Type B pancreatic cell (in vitro differentiated cells): ENCODE results near the gene SCN4A. TPM values are rescaled to one million over a fixed set of nuclear protein-coding genes. Genes with fewer than 3 reads are reported as not detected.
"Not testable (repeated sequence)": the region's sequence is repeated elsewhere in the genome, so short reads cannot be mapped to it uniquely, and the experiment has no call there.

Source experiments
- DNase-seq: peaks from one replicate; pipeline ENCODE4 v3.0.0; 2021; ENCODE audit warnings: mixed read lengths; ENCODE audit not compliant: unreplicated experiment; ENCODE audit errors: extremely low spot score
- H3K27ac Mint-ChIP-seq: 2 replicates; pipeline ENCODE4 v1.8.0; 2021; ENCODE audit warnings: mild to moderate bottlenecking, mixed read lengths
- H3K27me3 Mint-ChIP-seq: 2 replicates; pipeline ENCODE4 v1.8.0; 2021; ENCODE audit warnings: mixed read lengths
- H3K36me3 Mint-ChIP-seq: 2 replicates; pipeline ENCODE4 v1.8.0; 2021; ENCODE audit warnings: mixed read lengths
- H3K4me1 Mint-ChIP-seq: one replicate; pipeline ENCODE4 v1.8.0; 2021; ENCODE audit warnings: mixed read lengths; ENCODE audit not compliant: unreplicated experiment
- H3K4me3 Mint-ChIP-seq: 2 replicates; pipeline ENCODE4 v1.8.0; 2021; ENCODE audit warnings: mild to moderate bottlenecking, mixed read lengths
- H3K9me3 Mint-ChIP-seq: 2 replicates; pipeline ENCODE4 v1.8.0; 2021; ENCODE audit warnings: mixed read lengths
- CTCF ChIP-seq: fragments of 200-600 bp; sonication (generic); conservative IDR thresholded peaks from 2 replicates; pipeline ENCODE4 v1.5.0; 2021; ENCODE audit warnings: antibody characterized with exemption, mild to moderate bottlenecking
- total RNA-seq: library from RNA; stranded (reverse); gene quantifications from 2 replicates; pipeline ENCODE4 v1.2.1, GENCODE V29; 2021; ENCODE audit warnings: low replicate concordance

Gene SCN4A
- total RNA-seq, 1 donor from 2014 or later, result 0.39 TPM

DNA sequence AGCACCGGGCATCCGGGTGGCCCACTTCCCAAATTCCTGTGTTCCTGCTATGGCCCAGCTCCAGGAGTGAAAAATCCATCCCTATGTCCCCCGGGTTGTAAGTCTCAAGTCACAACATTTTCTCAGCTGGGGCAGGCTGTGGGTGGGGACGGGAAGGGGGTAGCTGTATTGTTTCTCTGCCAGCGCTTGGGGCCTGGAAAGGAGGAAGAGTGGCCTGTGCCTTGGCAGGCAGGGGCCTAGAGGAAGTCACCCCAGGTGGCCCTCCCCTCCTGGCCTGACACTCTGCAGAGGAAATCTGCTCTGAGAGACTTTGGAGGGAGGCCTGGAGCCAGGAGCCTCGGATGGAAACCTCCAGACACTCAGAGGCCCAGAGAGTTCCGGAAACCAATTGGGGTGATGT is 10.6 kb upstream of the SCN4A start:
- no peak overlapping the region for H3K4me3 Mint-ChIP-seq
- no peak overlapping the region for H3K27ac Mint-ChIP-seq
- TF ChIP-seq CTCF, result no peak
- no peaks in the 10 kb centered on the region for H3K36me3 Mint-ChIP-seq
- no peaks in the 10 kb centered on the region for H3K4me1 Mint-ChIP-seq
- no peaks in the 10 kb centered on the region for H3K27me3 Mint-ChIP-seq
- H3K9me3 Mint-ChIP-seq, result peaks cover 10% of the 10 kb centered on the region
- no peak for DNase-seq

- H3K4me1 Mint-ChIP-seq, H3K27ac Mint-ChIP-seq, H3K36me3 Mint-ChIP-seq, H3K27me3 Mint-ChIP-seq, H3K4me3 Mint-ChIP-seq, DNase-seq: not testable (repeated sequence)
- peaks cover 10% of the 10 kb centered on the region for H3K9me3 Mint-ChIP-seq
Measured at GRCh38 chr17:63982641-63983040, 9.9 kb upstream of the SCN4A start.

- H3K4me1 Mint-ChIP-seq, result peaks cover 9% of the 10 kb centered on the region
- peaks cover 10% of the 10 kb centered on the region for H3K9me3 Mint-ChIP-seq
- TF ChIP-seq CTCF, result no peak
- DNase-seq, result no peak
- no peak overlapping the region for H3K27ac Mint-ChIP-seq
- no peaks in the 10 kb centered on the region for H3K36me3 Mint-ChIP-seq
- no peaks in the 10 kb centered on the region for H3K27me3 Mint-ChIP-seq
- H3K4me3 Mint-ChIP-seq, result no peak overlapping the region
Measured at GRCh38 chr17:63978272-63979200, 5.8 kb upstream of the SCN4A start.

DNA sequence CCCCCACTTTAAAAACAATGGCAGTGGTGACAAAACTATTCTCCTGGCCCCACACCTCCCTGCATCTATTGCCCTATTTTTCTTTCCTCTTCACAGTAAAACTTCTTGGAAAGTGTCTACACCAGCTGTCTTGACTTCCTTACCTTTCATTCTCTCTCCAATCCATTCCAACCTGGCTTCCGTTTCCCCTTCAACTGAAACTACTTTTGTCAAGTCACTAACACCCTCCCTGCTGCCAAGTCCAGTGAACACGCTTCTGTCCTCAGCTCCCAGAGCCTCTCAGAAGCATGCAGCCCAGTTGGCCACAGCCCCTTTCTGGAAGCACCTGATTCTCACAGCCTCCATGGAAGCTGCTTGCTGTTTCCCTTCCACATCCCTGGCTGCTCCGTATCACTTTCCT is 4.0 kb upstream of the SCN4A start:
- Mint-ChIP-seq H3K9me3 (no peaks in the 10 kb centered on the region), H3K4me3 (no peak overlapping the region), H3K36me3 (no peaks in the 10 kb centered on the region), H3K4me1 (peaks cover 9% of the 10 kb centered on the region), H3K27ac (no peak overlapping the region), H3K27me3 (peaks cover 4% of the 10 kb centered on the region)
- no peak for DNase-seq
- TF ChIP-seq CTCF, result no peak

DNA sequence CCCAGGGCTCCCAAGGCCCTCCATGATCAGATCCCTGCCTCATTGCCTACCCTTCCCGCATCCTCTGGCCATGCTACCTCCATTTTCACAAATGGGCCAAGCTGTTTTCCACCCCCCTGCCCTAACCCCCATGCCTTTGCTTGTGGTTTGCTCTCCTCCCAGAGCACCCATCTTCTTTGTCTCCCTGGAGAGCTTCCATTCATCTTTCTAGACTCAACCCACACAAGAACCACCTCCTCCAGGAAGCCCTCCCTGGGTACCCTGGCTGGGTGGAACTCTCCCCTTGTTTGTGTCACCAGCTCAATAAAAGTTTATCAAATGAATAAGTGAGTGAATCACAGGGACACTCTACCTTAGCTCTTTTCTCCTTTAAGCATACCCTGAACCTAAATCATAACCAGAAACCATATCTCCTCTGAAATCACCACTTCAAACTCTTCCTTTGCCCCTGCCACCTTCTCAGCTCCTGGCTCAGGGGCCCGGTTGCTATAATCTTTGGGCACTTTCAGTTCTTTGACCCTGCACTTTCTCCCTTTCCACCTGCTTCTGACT is 2.9 kb upstream of the SCN4A start:
- no peak for TF ChIP-seq CTCF
- H3K36me3 Mint-ChIP-seq, result no peaks in the 10 kb centered on the region
- no peak overlapping the region for H3K27ac Mint-ChIP-seq
- peaks cover 4% of the 10 kb centered on the region for H3K27me3 Mint-ChIP-seq
- no peaks in the 10 kb centered on the region for H3K9me3 Mint-ChIP-seq
- DNase-seq, result no peak
- H3K4me1 Mint-ChIP-seq, result peaks cover 9% of the 10 kb centered on the region
- H3K4me3 Mint-ChIP-seq, result no peak overlapping the region

DNA sequence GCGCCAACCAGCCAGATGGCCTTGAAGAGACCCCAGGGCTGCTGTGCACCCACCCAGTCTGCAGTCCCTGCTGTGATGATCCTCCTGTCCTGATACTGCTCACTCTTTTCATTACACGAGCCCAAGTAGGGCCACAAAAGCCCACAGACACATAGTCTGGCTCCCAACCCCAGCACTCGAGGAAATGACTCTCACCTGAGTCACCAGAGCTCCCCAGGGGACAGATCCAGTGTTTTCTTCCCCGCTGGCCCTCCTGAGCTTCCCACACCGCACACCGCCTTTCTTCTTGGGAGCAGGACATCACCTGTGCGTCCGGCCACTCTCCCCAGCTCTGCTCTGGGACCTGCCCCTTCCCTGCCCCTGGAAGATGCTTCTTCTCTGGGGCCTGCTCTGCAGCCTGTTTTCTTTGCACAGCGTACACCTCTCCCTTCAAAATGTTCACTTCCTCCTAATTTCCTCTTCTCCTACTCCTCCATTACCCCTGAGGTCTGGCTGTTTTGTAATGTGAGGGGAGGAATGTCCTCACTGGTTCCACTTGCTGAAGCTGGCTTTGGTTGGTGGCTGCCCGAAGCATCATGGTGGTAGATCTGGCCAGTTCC is 2.0 kb upstream of the SCN4A start:
- H3K4me3 Mint-ChIP-seq, result no peak overlapping the region
- no peaks in the 10 kb centered on the region for H3K9me3 Mint-ChIP-seq
- H3K4me1 Mint-ChIP-seq, result peaks cover 9% of the 10 kb centered on the region
- TF ChIP-seq CTCF, result no peak
- H3K36me3 Mint-ChIP-seq, result no peaks in the 10 kb centered on the region
- DNase-seq, result no peak
- H3K27me3 Mint-ChIP-seq, result peaks cover 4% of the 10 kb centered on the region
- H3K27ac Mint-ChIP-seq, result no peak overlapping the region
